NCI-H187 (cell line): ENCODE results near the gene WDR88.
"Not testable (repeated sequence)": the region's sequence is repeated elsewhere in the genome, so short reads cannot be mapped to it uniquely, and the experiment has no call there.

ENCODE experiments used
- DNase-seq, 2 experiments: peaks; one replicate each; lab custom pipeline; 2025; lab: John Stamatoyannopoulos, UW

The WDR88 gene

GRCh38 chr19:33171222-33171795, 39.4 kb downstream of the WDR88 start:
- DNase-seq: no peak

DNA sequence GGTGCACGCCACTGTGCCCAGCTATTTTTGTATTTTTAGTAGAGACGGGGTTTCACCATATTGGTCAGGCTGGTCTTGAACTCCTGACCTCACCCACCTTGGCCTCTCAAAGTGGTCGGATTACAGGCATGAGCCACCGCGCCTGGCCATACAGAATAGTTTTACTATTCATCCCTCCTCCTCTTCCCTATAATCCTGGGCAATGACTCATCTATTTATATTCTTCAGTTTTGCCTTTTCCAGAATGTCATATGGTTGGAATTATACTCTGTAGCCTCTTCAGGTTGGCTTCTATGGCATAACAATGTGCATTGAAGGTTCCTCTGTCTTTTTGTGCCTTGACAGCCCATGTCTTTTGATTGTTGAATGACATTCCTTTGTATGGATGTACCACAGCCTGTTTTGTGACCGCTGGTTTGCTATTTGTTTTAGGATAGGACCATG, 40.0 kb downstream of the WDR88 start:
- no peak for DNase-seq

- DNase-seq: no peak
Observed at GRCh38 chr19:33174186-33174585, 42.3 kb downstream of the WDR88 start.

DNA sequence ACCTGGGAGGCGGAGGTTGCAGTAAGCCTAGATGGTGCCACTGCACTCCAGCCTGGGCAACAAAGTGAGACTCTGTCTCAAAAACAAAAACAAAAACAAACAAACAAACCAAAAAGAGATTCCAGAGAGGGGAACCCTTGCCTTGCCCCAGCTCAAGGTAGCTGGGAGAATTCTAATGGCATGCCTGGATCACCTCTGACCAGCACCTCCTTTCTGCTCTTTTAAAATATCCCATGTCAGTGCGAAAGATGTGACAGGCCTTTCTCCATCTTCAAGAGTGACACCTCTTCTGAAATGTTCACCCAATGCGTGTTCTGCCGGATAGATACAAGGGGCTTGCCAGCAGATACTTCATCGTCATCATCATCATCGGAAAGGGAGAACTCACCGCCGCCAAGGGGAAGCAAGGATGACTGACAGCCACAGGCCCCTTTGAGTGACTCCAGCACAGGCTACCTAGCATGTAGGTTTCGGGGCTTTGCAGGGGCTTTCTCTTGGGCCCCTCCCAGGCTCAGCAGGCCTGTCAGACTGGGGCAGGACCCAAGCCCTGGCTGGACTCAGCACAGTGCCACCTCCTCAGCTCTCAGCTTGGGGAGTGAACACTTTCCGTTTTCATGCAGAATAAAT, 43.4 kb downstream of the WDR88 start:
- no peak for DNase-seq

DNA sequence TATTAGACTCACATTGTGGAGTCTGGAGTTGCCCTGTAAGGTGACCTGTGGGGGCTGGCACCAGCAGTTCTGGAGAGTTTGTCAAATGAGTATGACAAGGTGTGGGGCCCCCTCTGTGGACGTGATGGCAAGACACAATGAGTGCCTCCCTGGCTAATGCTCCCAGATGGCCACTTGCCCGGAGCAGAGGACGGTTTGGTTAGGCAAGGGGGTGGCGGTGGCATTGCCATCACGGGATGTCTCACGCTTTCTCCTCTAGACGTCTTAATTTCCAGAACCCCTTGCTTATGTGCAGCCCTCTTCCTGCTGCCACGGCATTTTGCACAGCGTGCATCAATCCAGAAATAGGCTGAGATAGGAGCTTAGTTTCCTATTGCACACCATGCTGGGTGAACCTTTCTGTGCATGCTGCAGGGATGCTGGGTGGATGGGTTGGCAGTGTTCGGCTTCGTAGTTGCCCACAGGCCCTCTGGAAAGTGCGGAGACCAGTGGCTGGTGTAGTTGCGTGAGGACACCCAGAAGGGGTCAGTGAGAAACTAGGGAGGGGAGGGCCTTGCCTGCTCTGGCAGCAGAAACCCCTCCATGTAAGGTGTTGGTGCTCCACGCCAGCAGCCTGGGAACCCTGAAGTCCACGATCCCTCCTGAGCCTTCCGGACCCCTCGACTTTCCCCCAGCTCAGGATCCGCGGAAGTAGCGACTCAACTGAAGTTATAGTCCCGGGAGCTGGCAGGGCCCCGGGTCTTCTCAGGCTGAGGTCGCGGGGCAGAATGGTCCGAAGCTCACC, 44.2 kb downstream of the WDR88 start:
- no peak for DNase-seq

DNA sequence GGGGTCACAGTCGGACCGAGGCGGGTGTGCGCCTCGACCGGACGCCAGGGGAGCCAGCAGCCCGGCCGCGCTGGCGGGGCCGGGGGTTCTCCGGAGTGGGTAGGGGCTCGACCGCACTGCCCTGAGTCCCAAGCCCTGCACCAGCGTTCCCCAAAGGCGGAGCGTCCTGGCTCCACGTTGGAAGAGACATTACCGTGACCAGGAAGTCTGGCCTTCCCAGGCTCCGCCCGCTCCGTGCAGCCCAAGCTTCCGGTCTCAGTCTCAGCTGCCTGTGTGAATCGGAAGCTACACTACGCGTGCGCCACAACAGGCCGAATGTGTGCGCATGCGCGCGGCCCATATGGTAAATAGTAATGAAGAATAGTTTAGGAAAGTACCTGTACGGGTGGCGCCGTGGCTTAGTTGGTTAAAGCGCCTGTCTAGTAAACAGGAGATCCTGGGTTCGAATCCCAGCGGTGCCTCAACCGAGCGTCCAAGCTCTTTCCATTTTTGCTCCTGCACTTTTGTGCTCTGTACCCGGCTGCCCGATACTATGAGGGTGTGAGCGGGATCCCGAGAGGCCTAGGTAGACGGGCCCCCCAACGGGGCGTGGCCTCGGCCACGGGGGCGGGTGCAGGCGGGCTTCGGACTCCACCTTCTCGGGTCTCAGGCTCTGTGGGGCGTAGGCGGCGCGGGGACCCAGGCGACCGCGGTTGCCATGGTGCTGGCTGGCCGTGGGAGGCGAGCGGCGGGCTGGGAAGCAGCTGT, 44.9 kb downstream of the WDR88 start:
- DNase-seq: peak; percentile 98 to 100

DNA sequence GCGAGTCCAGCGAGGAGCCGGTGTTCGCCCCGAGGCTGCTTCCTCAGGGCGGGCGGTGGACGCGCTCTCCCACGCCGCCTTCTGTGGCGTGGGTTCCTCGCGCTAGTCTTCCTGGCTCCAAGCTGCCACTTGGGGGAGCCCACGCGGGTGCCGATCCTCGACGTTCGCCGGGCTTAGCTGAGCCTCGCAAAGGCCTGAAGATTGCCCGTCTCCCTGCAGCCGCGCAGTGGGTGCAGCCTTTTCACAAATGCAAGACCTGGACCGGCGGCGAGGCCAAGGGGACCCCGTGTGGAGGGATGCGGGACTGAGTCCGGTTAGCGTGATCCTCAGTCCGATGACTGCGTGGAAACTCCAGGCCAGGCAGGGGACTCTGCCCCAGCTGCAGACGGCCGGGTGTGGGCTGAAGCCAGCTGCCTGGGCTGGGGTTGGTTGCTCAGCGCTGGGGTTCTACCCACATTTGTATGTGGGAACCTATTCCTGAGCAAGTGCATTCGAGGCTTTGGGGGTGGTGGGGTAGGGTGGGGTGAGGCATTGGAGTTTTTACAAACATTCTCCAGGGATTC, 45.6 kb downstream of the WDR88 start:
- DNase-seq: peak in 1 of 2 experiments; percentile 51

- DNase-seq: no peak
Observed at GRCh38 chr19:33186431-33187182, 54.7 kb downstream of the WDR88 start.

DNA sequence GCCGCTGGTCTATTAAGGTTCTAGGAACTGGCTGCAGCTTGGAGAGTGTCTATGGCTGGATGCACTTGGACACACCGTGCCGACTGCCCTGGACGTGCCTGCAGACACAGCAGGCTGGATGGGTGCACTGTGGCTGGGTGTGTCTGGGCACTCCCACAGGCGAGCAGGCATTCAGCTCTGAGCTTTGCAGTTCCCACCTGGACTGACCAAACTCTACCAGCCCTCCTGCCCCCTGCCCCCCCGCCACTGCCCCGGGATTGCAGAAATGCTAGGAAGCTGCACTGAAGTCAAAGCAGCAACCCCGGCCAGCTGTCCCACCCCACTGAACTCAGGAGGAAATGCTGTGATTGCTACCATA, 55.2 kb downstream of the WDR88 start:
- DNase-seq: no peak

DNA sequence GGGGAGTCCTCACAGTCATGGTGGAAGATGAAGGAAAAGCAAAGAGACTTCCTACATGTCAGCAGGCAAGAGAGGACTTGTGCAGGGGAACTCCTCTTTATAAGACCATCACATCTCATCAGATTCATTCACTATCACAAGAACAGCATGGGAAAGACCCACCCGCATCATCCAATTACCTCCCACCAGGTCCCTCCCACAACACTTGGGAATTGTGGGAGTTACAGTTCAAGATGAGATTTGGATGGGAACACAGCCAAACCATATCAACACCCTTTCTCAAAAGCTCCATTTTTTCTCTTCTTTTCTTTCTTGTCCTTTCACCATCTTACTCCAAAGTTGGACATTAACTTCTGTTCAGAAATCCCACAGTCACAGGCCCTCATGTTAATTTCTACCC, 57.5 kb downstream of the WDR88 start:
- DNase-seq: no peak

DNA sequence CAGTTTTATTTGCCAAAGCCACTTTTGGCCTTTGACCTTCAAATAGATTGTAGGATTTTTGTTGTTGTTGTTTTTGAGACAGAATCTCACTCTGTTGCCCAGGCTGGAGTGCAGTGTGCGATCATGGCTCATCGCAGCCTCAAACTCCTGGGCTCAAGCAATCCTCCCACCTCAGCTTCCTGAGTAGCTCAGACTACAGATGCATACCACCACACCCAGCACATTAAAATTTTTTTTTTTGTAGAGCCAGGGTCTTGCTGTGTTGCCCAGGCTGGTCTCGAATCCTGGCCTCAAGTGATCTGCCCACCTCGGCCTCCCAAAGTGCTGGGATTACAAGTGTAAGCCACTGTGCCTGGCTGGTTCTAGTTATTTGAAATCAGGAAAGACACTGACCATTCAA, 59.2 kb downstream of the WDR88 start:
- DNase-seq: not testable (repeated sequence)

DNA sequence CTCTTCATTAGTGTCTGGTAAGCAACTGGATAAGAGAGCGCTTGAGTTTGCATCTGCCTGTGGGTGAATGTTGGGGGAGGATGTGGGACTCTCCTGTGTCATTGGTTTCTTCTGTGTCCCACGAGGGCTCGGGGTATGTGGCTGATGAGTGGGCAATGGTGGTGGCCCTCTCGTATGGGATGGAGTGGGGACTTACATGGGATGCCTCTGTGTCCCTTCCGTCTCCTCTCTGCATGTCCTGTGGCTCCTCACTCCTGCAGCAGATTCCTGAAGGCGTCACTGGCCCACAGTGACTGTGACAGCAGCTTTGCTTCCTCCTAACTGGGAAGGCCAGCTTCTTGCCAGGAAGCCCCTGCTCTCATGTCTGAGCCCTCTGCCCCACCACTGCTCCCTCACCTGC, 59.6 kb downstream of the WDR88 start:
- DNase-seq: no peak

DNA sequence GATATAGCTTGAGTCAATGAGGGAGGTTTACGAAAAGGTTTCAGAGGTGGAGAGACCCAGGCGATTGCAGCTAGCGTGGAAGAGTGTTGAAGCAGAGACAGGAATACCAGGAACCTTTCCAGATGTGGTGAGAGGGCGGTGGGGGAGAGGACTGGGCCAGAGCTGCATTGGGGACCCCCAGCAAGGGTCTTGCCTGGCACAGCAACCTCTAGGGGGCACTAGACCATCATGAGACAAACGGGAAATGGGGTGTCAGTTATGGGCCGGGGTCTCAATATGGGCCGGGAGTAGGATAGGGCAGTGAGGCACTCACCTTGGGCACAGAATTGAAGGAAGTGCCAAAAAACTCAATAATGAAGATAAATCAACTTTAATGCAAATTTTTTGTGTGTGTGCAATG, 60.1 kb downstream of the WDR88 start:
- DNase-seq: no peak

DNA sequence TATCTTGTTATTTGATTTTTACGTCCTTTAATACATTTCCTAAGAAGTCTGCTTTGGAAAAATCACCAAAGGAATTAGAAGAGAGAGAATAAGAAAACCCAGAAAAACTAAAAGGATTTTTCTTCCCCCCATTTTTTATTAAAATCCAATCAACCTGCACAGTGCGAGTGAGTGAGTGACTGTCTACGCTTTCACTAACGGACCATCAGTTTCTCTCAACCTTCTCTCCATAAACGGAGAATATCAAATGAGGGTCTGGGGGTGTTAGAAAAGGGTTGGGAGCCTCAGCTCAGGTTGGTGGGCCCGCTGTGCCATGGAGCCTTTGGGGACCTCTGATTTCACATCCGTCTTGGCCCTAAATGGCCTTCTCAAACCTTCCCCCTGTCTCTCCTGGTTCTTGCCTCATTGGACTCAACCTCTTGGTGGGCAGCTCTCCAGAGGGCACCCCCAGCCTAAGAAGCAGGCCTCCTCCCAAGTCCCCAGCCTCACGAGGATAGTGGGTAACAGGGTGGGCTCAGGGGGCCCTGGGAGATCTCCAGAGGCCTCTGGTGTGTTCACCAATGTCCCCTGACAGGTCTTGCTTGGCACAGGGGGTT, 61.5 kb downstream of the WDR88 start:
- DNase-seq: no peak

DNA sequence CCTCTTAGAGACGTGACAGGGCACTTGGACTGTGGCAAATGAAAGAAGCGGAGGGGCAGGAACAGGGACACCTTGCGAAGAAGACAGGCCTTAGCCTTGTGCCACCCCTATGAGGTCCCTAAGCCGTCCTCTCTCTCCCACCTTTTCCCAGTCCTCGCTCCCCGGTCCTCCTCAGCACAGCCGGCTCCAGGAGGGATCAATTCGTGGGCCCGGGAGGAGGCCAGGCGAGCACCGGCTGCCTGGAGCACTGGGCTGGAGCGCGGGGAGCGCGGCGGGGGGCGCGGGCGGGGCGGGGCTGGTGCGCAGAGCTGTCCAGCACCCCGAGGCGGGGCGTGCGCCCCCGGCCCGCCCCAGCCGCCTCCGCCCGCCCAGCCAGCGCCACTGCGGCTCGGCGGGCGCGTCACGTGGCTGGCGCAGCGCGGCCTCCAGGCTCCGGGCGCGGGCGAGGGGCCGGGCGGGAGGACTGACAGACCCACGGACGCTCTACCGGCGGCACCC, 62.0 kb downstream of the WDR88 start, which contains the start of gene LRP3:
LRP3 (plus strand) TSS at position 466 of the 498 bp plus-strand sequence. CDS start 456 bp downstream, outside the sequence.
- no peak for DNase-seq

GRCh38 chr19:33194532-33194885, 62.6 kb downstream of the WDR88 start:
- no peak for DNase-seq

GRCh38 chr19:33194886-33195644, 63.2 kb downstream of the WDR88 start:
- DNase-seq: no peak

DNA sequence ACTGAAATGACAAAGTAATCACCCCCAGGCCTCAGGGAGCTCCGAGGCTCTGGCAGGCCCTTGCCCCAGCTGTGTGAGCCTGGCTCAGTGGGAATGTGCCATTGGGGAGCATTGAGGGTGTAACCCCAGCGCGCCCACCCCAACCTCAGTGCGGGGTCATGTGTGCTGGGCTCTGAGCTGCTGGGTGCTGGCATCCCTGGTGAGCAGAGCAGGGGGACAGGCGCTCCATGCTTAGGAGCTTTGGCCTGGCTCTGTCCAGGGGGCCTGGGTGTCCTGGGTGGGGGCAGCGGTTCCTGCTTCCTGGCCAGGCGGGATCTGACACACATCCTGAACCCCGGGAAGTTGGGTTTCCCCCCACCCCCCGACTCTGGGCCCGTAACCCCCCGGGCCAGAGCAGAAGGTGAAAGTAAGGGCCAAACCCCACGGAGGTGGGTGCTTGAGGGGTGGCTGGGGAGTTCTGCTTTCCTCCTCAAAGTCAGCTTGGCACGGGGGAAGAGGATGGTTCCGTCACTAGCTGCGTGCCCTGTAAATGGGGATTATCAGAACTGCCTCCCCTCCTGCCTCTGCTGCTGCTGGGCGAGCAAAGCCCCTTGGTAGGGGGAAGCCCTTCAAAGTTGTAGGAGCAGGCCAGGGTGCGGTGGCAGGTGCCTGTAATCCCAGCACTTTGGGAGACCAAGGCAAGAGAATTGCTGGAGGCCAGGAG, 63.9 kb downstream of the WDR88 start:
- no peak for DNase-seq

GRCh38 chr19:33196446-33197193, 64.7 kb downstream of the WDR88 start:
- no peak for DNase-seq
